DMS79 treated with DMSO at 0.1 percent for 48 hours (cell line): Measurements from ENCODE around the gene GJA3.
A peak's percentile ranks its signal among the peaks of the same experiment; 100 is the strongest.

Experiments
- DNase-seq: peaks from one replicate; lab custom pipeline; 2025; lab: John Stamatoyannopoulos, UW

Gene GJA3

DNA sequence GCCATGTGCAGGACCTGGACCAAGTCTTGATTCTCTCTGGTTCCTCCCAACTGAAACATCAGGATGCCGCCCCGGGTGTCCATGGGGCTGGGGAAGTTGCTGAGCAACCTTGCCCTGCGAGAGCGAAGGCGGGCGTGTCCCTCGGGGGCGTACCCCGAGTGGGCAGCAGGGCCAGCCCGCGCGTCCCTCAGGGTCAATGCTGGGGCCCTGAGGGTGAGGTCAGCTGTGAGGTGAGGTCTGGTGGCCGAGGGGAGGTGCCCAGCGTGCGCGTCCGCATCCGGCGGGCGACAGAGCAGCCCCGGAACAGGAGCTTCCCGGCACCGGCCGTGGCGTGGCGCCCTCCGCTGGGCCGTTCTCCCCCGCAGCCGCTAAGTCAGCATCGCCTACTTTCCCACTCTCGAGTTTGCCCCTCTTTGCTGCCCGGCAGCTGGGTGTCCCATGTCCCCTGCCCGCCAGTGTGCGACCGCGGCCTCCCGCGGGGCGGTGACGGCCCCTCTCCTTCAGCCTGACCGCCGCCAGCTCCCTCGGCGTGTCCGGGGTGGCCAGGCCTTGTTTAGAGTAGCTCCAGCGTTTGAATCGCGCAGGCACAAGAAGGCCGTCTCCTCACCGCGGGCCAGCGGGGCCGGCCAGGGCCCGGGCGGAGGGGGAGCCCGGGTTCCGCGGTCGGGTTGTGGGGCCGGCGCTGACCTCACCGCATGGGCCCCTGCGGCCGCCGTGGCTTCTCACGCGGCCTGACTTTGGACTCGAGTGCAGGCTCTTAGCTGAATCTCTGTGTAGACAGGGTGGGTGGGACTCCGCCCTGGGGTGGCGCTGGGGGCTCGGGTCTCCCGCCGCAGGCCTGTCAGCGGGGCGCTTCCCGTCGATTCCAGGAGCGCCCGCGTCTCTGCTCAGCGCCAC is 33.0 kb downstream of the GJA3 start:
- DNase-seq = no peak

DNA sequence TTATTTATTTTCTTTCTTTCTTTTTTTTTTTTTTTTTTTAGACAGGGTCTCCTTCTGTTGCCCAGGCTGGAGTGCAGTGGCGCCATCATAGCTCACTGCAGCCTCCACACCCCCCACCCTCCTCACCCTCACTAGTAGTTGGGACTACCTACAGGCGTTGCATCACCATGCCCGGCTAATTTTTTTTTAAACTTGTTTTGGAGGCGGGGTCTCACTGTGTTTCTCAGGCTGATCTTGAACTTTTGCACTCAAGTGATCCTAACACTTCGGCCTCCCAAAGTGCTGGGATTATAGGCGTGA is 33.6 kb downstream of the GJA3 start:
- no peak for DNase-seq

DNA sequence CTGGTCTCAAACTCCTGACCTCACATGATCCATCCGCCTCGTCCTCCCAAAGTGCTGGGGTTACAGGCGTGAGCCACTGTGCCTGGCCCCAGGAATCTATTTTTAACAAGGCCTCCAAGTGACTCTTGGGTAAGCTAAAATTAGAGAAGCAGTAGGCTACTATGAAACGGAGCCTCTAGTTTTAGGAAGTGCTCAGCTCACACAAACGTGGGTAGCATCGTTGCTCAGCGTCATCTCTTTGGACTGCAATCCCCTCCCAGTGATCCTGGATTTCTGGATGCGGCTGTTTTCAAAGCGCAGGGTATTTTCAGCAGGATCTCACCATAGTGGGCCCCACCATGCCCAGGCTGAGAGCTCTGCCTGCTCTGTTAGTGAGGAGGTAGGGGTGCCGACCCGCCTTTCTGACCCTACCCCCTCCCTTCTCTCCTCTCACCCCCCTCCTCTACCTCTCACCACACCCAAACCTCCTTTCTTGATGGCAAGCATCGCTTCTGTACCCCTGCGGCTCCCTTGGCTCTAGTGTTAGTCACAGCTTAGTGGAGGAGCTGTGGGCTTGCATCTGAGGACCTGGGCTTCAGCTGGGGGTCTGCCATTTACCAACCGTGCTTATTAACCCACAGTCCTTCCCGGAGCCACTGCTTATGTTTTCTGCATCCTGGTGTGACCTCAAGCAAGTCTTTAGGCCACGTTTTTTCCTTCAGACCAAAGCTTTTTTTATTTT is 34.2 kb downstream of the GJA3 start:
- DNase-seq = no peak

DNA sequence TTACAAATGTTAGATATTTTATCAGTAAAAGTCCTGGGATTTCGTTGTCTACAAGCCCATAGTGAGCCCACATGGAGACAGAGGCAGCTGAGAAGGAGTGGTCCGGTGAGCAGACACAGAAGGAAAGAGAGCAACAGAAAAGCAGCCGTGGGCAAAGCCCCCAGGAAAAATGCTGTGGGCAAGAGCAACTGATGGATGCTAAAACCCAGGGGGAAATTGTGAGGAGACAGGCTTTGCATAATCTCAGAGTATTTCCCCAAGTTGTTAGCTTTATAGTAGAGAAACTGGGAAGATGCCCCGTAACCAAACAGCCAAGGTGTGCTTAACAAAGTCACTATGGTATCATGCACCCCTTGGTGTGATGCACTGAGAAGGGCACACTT is 35.1 kb downstream of the GJA3 start:
- DNase-seq = no peak

- DNase-seq = no peak
These were observed 35.6 kb downstream of the GJA3 start for GRCh38 chr13:20125129-20125782.

DNA sequence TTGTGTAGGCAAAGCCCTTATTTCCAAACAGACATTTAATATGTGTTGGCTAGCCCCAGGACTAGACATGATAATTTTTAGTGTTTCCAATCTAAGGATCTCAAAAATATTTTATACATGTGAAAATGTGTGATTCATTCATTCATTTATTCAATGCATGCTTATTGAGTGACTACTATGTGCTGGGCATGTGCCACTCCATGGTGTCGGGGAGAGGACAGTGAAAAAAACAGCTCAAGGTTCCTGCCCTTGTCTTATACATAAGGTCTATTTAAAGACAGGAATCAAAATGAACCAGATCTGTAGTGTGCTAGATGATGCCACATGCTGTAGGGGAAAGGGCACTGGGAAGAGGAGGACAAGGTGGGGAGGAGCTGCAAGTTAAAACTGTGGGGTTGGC is 36.5 kb downstream of the GJA3 start:
- no peak for DNase-seq

GRCh38 chr13:20121159-20121525 is 39.7 kb downstream of the GJA3 start:
- DNase-seq = peak; percentile 3

DNA sequence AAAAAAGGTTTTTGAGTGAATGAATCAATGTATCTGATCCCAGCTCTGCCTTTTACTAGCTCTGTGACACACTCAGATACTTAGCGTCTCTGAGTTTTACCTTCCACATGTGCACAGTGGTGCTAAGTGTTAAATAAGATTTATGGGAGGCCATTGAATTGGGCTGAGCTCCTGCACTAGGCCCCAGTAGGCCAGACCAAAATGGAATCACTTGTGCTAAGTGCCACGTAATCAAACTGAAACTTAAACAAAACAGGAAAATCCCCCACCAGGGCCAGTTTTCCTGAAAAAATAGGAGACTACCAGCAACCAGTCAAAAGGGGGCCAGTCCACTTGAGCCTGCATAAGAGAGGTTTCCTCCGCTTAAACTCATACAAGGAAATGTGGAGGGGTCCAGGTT is 40.9 kb downstream of the GJA3 start:
- DNase-seq = no peak

DNA sequence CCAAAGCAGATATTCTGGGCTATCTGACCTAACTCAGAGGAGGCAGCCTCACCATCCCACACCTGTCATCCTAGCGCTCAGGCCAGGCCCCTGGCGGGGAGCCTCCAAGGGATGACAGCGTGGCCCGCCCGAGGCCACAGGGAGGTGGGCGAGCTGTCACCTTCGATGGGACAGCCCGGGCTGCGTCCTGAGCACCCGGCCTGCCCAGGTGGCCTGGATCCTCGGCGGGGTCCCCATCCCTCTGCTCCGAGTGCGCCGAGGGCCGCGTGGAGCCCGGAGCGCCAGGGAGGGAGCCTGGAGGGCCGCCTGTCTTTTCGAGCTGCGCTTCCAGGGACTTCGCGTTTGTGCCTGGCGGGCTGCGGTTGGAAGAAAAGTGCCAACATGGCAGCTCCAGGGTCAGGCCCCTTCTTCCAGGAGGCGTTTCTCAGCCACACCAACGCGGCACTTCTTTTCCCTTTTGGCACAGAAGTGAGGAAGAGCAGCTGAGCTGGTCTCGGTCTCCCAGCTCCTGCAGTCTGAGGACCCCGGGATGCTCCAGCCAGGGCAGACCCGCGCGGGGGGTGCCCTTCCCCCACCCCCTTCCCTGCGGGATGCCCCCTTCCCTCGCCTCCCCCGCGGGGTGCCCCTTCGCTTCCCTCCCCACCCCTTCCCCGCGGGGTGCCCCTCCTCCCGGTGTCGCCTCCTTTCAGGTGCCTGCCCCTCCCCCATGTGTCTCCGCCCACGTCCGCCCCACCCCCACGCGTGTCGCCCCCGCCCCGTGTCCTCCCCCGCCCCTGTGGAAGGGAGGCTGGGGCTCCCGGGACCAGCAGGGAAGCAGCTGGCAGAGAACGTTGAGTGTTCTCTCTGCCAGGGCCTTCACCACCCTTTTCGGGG is 42.3 kb downstream of the GJA3 start:
- DNase-seq = no peak

DNA sequence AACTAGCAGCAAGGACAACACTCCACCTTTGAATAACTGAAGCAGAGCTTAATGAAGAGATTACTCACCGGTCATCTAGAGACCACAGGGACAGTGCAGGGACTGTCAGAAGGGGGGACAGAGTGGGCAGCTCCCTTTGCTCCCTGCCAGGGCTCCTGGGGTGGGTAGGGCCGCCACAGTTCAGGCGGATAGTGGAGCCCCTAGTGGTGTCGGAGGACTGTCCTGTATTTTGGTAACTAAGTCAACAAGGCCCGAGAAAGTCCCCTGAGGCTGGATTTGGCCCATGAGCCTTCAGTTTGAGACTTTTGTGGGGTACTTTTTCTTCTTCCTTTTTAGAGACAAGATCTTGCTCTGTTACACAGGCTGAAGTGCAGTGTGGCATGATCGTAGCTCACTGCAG is 44.6 kb downstream of the GJA3 start:
- no peak for DNase-seq

DNA sequence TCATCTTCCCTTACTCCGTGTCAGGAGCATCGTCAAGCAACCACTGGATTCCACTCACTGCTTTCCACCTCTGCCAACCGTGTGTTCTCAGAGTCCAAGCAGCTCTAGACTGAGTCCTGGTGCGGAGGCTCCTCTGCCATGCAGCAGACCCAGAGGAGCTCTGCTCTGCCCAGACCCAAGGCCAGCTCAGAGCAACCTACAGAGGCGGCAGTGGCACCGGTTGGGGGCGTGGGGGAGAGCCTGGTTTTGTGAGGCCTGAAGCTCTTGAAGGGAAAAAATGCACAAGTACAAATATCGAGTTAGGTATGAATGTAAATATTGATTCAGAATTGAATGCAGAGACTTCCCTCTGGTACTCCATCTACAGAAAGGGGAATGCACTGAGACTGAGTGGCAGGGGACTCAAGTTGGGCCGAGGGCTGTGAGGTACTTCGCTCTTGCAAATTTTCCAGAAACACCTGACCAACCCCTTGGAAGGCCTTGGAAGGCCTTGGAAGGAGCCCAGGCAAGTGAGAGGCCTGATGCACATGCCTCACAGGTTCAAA is 46.7 kb downstream of the GJA3 start:
- DNase-seq = no peak

GRCh38 chr13:20109037-20109436 is 51.8 kb downstream of the GJA3 start:
- no peak for DNase-seq

DNA sequence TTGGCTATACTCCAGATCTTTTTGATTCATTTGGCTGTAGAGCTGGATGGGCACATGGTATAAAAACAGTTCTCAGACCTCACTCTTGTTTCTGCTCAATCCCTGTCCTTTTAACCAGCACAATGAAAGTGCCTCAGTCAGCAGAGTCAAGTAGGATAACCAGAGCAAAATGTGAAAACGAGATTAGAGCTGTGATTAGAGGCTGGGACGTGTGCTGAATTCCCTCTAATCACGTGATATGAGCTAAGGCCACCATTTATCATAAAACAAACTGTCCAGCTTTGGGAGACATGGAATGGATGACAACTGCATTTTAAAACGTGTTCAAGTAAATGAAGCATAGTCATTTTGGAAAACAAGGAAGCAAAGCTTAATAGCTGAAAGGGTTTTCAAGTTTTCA is 54.1 kb downstream of the GJA3 start:
- peak; percentile 4 for DNase-seq

DNA sequence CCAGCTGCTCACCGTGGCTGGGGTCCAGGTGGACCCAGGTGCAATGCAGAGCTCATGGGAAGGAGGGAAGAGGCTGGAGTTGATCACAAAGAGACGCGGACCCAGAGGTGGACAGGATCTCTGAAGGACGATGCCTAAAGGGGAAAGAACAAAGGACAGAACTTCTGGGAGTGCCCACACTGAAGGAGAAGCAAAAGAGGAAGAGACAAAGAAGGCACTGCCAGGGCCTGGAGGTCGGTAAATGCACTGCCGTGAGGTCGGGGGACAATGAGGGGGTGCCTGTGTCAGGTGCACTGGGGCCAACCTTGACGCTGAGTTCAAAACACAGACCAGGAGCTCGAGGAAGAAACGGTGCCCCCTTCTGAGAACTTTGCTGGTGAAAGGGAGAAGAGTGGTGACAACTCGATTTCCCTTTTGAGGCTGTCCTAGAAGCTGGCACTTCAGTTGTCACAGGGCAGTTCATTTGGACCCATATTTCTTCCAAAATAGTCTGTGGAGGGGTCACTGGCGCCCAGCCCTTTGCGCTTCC is 55.6 kb downstream of the GJA3 start:
- no peak for DNase-seq

DNA sequence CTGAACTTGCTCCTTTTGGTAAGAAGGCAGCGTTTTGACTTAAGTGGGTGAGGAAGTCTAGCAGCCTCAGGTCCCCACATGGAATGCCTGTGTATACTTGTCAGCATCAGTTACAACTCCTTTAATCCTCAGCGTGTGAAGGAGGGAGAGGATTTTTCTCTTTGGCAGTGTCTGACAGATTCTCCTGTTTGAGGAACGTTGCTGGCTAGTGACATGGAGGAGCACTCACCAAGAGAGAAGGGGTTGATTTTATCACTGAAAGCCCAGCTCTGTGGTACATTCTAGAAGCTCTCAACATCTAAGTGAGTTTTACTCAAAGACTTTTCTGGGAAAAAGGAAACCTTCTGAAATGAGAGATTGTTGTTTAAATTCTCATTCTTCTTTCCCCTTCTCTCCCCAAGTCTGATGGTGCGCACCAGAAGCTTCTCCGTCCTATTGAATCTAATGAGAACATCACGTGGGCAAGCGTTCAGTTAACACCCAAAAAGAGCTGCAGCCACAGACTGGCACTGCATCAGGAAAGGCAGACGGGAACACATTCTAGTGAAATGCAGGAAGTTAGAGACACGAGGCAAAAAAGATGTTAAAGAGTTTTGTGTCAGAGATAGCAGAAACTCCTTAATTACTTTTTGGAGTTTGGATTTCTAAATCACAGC is 58.2 kb downstream of the GJA3 start:
- DNase-seq = no peak

DNA sequence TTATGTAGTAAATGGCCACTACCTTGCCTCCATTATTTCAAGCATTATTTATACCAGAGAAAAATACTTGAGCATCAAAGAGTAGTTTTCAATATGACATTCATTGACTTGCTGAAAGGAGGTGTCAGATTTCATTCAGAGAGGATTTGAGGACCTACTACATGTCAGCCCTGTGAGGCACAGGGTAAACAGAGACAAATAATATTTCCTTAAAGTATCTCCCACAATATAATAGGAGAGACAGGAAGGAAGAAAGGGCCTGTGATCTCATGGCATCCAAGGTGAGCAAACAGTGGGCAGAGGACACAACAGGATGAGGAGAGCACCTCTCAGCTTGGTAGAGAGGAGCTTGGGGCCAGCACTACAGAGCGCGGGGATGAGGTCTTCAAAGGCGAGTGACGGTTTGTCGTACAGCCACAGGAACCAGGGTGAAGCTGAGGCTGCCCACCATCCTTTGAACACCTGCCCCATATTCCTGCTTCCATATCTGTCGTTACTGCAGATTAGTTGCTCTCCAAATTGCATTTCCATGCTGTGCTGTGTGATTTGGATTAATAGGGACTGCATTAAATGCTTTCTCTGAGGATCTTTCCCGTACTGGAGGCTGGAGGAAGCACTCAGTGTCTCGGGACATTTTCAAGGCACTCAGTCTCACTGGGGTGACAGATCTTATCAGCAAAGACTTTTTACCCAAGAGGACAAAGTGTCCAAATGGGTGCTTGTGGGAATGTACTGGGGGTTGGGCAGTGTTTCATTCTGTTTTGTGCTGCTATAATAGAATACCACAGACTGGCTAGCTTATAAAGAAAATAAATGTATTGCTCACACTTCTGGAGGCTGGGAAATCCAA is 59.2 kb downstream of the GJA3 start:
- DNase-seq = peak; percentile 3

GRCh38 chr13:20099319-20099718 is 61.5 kb downstream of the GJA3 start:
- DNase-seq = no peak

DNA sequence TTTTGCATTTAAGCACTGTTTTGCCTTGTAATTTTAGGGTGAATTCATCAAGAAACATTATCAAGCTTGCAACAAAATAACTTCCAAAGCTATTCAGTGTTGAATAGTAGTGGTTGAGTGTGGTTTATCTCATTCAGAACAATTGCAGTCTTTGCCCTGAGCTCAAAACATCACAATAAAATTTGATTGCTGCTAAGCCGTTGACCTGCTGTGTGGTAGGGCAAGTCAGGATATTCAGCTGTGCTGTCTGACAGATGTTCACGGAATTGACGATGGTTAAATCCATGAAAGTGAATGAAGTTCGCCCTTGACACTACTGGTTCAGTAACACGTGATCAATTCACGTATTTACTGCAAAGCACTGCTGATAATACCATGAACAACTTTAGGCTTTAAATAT is 66.9 kb downstream of the GJA3 start:
- DNase-seq = no peak

DNA sequence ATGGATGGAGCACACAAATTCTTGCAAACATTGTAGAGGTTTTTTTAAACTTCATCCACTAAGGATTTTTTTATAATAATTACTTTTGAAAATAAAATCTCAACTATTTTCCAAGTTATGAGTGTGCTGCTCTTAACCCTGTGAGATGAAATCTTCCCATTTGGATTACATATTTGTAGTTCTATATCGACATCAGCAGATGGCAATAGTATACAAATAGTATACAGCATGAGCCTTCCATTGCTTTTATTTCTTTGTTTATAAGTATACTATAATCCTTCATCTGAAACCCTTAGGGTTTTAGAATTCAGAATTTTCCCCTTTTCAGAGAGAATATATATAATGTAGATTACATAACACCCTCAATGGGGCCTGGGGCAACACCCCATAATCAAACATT is 70.5 kb downstream of the GJA3 start:
- DNase-seq = no peak
